HFF-Myc (cell line): ENCODE data around the gene AGBL1.
"Not testable (repeated sequence)": the region's sequence is repeated elsewhere in the genome, so short reads cannot be mapped to it uniquely, and the experiment has no call there.

Experiments
- DNase-seq: peaks from one replicate; pipeline ENCODE4 v3.0.0-alpha.2; 2011; ENCODE audit warnings: low read depth; ENCODE audit errors: extremely low read depth
- H3K4me3 ChIP-seq: replicated peaks from 2 replicates; pipeline ENCODE4 v1.5.1; 2011; ENCODE audit warnings: low read depth, mild to moderate bottlenecking, control low read depth, low read length
- TF ChIP-seq, protein P1 (sequence below): IDR thresholded peaks from 2 replicates; pipeline ENCODE4 v1.5.1; 2012; ENCODE audit warnings: mild to moderate bottlenecking, low read depth, low read length, control low read depth; ENCODE audit errors: missing control alignments

AGBL1 gene

DNA sequence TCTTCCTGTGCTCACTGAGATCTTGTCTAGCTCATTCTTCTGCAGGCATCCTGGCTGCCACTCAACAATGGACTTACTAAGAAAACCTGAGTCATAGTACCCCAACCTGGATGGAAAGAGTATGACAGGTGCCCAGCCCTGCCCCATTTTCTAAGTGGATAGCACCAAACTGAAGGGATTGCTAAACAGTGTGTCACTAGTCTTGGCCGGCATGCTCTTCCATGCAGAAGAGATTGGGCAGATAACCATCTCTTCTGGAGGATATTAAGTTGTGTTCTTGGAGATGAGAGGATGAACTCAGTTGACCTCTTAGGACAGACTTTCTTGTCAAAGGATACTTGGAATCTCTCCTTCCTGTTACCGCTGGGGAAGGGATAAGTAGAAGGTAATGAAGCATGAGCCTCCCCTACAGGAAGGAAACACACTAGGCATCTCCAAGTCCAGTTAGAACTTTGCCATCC, 797.5 kb downstream of the AGBL1 start:
- no peak for DNase-seq
- H3K4me3 ChIP-seq, result no peak overlapping the region
- TF ChIP-seq, protein P1, sequence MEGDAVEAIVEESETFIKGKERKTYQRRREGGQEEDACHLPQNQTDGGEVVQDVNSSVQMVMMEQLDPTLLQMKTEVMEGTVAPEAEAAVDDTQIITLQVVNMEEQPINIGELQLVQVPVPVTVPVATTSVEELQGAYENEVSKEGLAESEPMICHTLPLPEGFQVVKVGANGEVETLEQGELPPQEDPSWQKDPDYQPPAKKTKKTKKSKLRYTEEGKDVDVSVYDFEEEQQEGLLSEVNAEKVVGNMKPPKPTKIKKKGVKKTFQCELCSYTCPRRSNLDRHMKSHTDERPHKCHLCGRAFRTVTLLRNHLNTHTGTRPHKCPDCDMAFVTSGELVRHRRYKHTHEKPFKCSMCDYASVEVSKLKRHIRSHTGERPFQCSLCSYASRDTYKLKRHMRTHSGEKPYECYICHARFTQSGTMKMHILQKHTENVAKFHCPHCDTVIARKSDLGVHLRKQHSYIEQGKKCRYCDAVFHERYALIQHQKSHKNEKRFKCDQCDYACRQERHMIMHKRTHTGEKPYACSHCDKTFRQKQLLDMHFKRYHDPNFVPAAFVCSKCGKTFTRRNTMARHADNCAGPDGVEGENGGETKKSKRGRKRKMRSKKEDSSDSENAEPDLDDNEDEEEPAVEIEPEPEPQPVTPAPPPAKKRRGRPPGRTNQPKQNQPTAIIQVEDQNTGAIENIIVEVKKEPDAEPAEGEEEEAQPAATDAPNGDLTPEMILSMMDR, result no peak

DNA sequence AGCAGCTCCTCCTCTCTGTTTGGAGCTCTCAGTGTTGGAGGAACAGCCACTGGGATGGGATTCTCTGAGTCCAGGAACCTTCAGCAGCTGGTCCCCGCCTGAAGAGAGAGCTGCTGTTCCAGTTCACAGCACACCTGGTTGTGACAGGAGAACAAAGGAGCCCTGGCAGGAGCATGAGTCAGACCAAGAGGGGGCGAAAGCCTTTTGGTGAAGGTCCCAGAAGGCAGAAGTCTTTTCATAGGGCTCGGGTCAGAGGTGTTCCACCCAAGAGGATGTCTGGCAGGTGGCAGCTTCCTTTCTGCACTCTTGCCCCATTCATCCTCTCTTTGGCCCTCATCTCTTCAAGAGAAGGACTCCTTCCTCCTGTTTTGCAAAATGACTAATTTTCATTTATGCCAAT, 799.2 kb downstream of the AGBL1 start:
- H3K4me3 ChIP-seq, DNase-seq: not testable (repeated sequence)

DNA sequence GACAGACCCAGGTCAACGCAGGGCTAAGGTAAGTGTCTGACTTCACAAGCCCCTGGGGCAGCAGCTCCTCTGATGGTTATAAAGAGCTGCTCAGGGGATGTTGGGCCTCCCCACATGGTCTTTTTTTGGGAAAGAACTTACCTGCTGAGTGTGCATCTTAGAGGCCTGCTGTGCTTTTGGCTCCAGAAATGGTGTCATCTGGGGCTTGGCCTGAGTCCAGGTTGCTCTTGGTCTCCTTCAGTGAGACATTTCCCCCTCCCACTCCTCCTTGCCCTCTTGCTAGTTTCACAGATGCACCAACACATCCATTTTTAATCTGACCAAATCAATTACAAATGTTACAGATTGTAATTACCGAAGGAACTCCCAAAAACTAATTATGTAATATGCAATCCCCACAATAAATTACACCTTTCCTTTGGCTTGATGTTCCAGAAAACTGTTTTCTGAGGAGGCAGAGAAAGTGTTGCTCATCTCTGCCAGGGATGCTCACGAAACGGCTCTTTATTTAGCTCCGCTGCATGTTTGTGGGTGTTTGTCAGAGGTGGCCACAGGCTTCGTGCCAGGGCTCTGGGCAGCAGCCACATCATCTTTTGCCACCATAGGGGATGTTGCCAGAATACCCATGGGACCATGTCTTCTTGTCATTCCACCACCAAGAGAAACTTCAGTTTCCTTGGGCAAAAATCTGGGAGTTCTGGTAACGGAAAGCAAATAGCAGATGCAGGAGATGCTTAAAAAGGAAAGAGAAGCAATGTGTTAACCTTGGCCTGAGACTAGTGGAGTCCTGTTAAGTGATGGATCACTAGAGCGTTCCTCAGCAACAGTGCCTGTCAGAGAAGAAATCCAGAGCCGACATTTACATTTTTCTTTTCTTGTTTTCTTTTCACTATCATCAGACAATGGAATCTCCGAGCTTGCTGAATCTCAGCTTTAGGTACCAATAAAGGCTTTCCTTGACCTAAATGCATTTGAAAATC, 799.9 kb downstream of the AGBL1 start:
- TF ChIP-seq, protein P1, result no peak
- no peak for DNase-seq
- H3K4me3 ChIP-seq, result no peak overlapping the region

DNA sequence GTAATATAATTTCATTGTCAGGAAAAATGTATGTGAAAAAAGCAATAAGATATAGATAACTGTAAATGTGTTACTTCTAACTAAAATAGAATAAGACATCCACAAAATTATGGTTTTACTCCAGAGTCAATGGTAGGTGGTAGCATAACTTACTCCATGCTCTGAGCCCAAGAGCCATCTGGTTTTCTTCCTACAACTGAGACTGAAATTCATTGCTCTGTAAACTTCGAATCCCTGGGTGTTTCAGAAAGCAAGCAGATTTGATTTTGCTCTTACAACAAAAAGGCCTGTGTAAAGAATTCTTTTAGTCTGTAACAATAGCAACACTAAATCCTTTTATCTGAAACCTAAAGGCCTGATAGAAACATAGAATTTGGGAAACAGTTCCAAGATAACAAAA, 805.9 kb downstream of the AGBL1 start:
- DNase-seq, result no peak
- H3K4me3 ChIP-seq, result no peak overlapping the region
- TF ChIP-seq, protein P1, result no peak

DNA sequence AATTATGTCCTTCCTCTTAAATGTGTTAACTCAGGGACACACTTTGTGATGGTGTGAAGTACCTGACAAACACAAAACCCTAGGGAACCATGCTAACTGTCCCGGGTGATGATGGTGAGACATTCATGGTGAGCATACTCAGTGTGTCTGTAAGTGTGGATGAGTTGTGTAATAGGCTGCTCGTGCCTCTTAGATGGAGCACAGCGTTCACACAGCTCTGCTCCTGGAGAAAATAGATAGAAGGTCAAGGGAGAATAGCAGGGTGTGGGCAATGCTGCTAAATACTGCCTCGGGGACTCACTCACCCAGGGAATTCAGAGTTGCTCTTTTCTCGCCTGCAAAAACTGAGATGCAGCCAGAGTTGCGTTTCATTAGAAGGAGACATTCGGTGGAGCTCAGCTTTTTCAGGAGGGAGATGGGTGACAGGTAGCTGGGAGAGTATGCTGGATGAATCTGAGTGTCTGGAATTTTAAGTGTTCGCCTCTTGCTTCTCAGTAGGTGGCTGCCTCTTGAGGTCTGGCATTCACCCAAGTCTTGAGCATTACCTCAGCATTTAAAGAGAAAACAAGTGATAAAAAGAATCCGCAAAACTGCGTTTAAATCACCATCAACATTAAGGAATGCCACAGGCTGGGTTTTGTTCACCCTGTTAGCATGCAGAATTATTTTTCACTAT, 813.2 kb downstream of the AGBL1 start:
- H3K4me3 ChIP-seq, result no peak overlapping the region
- TF ChIP-seq, protein P1, result no peak
- DNase-seq, result no peak

DNA sequence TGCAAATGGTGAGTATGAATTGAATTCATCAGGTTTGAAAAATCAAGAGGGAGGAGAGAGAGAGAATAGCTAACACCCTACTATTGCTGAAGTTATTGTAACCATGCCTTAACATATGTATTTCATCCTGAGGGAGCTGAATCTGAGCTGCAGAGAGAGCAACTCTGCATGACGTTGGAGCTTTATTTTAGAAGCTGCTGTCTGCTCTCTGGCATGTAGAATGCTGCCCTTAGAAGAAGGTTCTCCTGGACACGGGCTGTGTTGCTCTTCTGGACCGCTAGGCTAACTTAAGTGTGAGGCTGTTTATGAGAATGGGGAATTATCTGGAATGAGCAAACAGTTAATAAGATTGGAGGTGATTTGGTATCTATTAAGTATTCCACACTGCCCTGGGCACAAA, 814.6 kb downstream of the AGBL1 start:
- TF ChIP-seq, protein P1, result no peak
- H3K4me3 ChIP-seq, result no peak overlapping the region
- DNase-seq, result no peak
